Adipocyte (in vitro differentiated cells): Measurements from ENCODE around the gene POPDC3.

Experiments
- DNase-seq: peaks from one replicate; pipeline ENCODE4 v3.0.0-alpha.2; 2015; ENCODE audit warnings: low read depth
- H3K27me3 ChIP-seq: replicated peaks from 2 replicates; pipeline ENCODE4 v1.7.0; 2013; ENCODE audit warnings: mild to moderate bottlenecking, low read length, moderate library complexity; ENCODE audit not compliant: control insufficient read depth, insufficient read depth
- H3K36me3 ChIP-seq: 2 replicates; pipeline ENCODE4 v1.7.0; 2013; ENCODE audit warnings: low read length, mild to moderate bottlenecking, moderate library complexity; ENCODE audit not compliant: control insufficient read depth, insufficient read depth, severe bottlenecking
- H3K4me1 ChIP-seq: 2 replicates; pipeline ENCODE4 v1.7.0; 2013; ENCODE audit warnings: mild to moderate bottlenecking, low read length, moderate library complexity; ENCODE audit not compliant: control insufficient read depth, insufficient read depth
- H3K4me3 ChIP-seq: 2 replicates; pipeline ENCODE4 v1.7.0; 2013; ENCODE audit warnings: mild to moderate bottlenecking, low read length, moderate library complexity
- H3K9ac ChIP-seq: 2 replicates; pipeline ENCODE4 v1.7.0; 2013; ENCODE audit warnings: mild to moderate bottlenecking, low read length, moderate library complexity
- H3K9me3 ChIP-seq: 2 replicates; pipeline ENCODE4 v1.7.0; 2013; ENCODE audit warnings: mild to moderate bottlenecking, low read length, moderate library complexity; ENCODE audit not compliant: control insufficient read depth

The POPDC3 gene

DNA sequence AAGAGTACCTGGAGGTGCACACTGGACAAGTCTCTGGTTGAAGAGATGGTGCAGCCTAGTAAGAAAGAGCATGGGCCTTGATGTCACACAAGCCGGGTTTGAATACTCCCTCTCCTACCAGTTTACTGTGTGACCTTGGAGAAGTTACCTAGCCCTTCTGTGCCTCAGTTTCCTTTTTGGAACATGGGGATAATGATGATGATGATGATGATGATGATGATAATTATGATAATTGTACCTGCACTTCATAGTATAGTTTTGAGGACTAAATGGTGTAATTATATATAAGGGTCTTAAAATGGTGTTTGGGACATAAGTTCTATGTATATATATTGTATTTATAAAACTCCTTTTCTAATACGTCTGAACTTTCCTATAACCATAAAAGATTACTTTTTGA is 41.7 kb downstream of the POPDC3 start:
- no peaks in the 10 kb centered on the region for H3K36me3 ChIP-seq
- H3K4me3 ChIP-seq: no peak overlapping the region
- no peaks in the 10 kb centered on the region for H3K4me1 ChIP-seq
- H3K27me3 ChIP-seq: no peaks in the 10 kb centered on the region
- H3K9me3 ChIP-seq: no peaks in the 10 kb centered on the region
- no peak overlapping the region for H3K9ac ChIP-seq
- no peak for DNase-seq

GRCh38 chr6:105137388-105137787 is 42.4 kb downstream of the POPDC3 start:
- peak; percentile 44 for DNase-seq
- Histone ChIP-seq H3K27me3 (no peaks in the 10 kb centered on the region), H3K36me3 (no peaks in the 10 kb centered on the region), H3K9ac (peak overlapping the region; percentile 83), H3K9me3 (no peaks in the 10 kb centered on the region), H3K4me3 (peak overlapping the region; percentile 88), H3K4me1 (no peaks in the 10 kb centered on the region)

- H3K36me3 ChIP-seq: no peaks in the 10 kb centered on the region
- H3K9me3 ChIP-seq: no peaks in the 10 kb centered on the region
- H3K9ac ChIP-seq: peak overlapping the region; percentile 83
- peak; percentile 77 for DNase-seq
- H3K4me1 ChIP-seq: no peaks in the 10 kb centered on the region
- H3K4me3 ChIP-seq: peak overlapping the region; percentile 88
- H3K27me3 ChIP-seq: no peaks in the 10 kb centered on the region
These were observed 43.1 kb downstream of the POPDC3 start for GRCh38 chr6:105136431-105137350.

DNA sequence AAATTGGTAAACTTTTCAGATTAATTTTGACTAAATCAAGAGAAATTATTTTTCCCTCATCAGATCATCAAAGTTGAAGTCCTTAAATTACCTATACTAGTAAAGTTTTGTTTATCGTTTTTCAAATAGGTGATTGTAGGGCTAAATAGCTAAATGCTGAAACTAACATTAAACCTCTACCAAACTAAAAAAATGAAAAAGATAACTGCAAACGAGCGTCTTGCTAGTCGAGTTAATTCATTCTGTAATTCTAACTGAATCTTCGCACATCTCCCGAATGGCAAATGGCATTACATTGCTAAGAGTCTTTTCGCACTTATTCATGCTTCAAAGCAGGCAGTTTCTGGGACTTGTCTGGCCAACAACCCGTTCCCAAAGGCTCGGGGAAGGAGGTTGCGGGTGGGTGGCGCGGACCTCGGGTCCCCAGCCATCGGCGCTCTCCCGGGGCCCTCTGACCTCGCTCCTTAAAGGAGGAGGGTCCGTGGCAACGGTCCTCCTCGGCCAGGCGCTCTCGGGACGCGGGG is 43.8 kb downstream of the POPDC3 start:
- DNase-seq: peak; percentile 39
- H3K9me3 ChIP-seq: no peaks in the 10 kb centered on the region

DNA sequence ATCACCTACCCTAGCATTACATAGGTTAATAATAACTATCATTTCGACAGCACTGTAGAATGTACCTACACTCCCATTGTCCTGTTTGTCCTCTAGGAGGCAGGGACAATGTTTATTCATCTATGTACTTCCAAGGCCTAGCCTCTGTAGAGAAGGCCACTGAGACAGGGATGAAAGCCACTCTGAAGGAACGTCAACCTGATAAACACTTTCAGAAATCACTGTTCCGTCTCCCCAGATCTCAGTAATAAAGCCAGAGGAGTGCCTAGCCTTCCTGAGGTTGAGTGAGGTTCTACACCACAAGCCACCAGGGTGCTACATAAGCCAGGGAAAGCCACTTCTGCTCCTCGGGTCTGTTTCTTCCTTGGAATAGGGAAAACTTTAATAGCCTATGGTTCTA is 44.8 kb downstream of the POPDC3 start:
- Histone ChIP-seq H3K9ac (no peak overlapping the region), H3K9me3 (no peaks in the 10 kb centered on the region), H3K27me3 (no peaks in the 10 kb centered on the region), H3K4me1 (no peaks in the 10 kb centered on the region), H3K4me3 (no peak overlapping the region), H3K36me3 (no peaks in the 10 kb centered on the region)
- DNase-seq: peak; percentile 23

More for the DNA sequence above, 43.8 kb downstream of the POPDC3 start:
- Histone ChIP-seq H3K4me3 (peak overlapping the region; percentile 88), H3K36me3 (no peaks in the 10 kb centered on the region), H3K9ac (peak overlapping the region; percentile 83), H3K27me3 (no peaks in the 10 kb centered on the region), H3K4me1 (no peaks in the 10 kb centered on the region)

GRCh38 chr6:105122717-105123116 is 57.1 kb downstream of the POPDC3 start:
- Histone ChIP-seq H3K9me3 (no peaks in the 10 kb centered on the region), H3K36me3 (no peaks in the 10 kb centered on the region), H3K27me3 (no peaks in the 10 kb centered on the region), H3K9ac (no peak overlapping the region), H3K4me1 (peaks cover 8% of the 10 kb centered on the region), H3K4me3 (no peak overlapping the region)
- DNase-seq: no peak

DNA sequence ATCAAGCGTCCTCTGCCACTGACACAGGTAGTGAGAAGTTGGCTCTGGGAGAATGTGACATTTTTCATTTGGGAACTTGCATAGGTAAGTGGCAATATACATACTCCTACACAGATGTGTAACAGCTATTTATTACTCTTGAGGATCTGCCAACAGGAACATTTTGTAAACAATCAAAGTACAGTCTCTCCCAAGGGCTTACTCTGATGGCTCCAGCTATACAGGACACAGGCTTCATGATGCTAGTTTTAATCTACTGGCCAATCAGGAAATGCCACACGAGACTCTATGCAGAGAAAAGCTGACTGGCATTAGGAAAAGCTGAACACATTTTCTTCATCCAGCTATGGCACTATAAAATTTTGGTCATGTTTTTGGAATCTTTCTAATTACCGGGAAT is 57.8 kb downstream of the POPDC3 start:
- H3K9me3 ChIP-seq: no peaks in the 10 kb centered on the region
- H3K36me3 ChIP-seq: no peaks in the 10 kb centered on the region
- no peak overlapping the region for H3K9ac ChIP-seq
- peak; percentile 18 for DNase-seq
- peaks cover 8% of the 10 kb centered on the region for H3K4me1 ChIP-seq
- no peak overlapping the region for H3K4me3 ChIP-seq
- H3K27me3 ChIP-seq: no peaks in the 10 kb centered on the region

GRCh38 chr6:105120570-105120969 is 59.2 kb downstream of the POPDC3 start:
- Histone ChIP-seq H3K9ac (no peak overlapping the region), H3K9me3 (no peaks in the 10 kb centered on the region)

DNA sequence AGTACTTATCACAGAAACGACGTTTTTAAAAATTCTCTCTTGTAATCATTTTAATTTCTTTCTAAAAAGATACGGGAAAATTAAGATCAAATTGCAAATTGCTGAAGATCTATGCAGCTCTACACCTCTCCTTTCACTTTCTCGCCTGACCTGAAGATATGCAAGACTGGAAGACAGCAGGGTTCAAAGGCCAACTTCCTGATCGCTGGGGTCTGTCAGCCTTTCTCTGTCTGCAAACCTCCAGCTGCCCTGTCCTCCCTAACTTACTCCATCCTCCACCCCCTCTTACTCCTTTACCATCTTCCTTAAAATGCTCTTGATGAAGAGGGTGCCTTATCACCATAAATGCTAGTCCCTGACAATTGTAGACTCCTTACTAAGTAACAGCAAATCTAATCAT is 63.7 kb downstream of the POPDC3 start:
- no peak for DNase-seq
- H3K36me3 ChIP-seq: no peaks in the 10 kb centered on the region
- no peak overlapping the region for H3K9ac ChIP-seq
- H3K4me3 ChIP-seq: no peak overlapping the region
- no peaks in the 10 kb centered on the region for H3K27me3 ChIP-seq
- peaks cover 3% of the 10 kb centered on the region for H3K4me1 ChIP-seq
- no peaks in the 10 kb centered on the region for H3K9me3 ChIP-seq

More at GRCh38 chr6:105120570-105120969, 59.2 kb downstream of the POPDC3 start:
- DNase-seq: peak; percentile 12
- H3K4me1 ChIP-seq: peaks cover 8% of the 10 kb centered on the region
- no peak overlapping the region for H3K4me3 ChIP-seq
- H3K36me3 ChIP-seq: no peaks in the 10 kb centered on the region
- H3K27me3 ChIP-seq: no peaks in the 10 kb centered on the region

DNA sequence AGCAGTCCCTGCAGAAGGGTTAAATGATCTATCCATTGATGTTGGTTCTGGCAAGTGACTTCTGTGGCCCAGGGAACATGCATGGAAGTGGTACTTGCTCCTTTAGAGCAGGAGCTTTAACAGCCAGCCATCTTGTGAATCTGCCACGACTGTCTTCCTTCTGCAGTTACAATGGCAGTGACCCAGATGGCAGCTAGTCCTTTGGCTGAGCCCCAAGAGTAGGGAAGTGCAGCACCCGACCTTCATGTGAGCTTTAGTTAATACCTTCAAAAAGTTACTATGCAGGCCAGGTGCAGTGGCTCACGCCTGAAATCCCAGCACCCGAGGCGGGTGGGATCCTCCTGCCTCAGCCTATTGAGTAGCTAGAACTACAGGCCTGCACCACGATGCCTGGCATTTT is 66.4 kb downstream of the POPDC3 start:
- H3K9ac ChIP-seq: no peak overlapping the region
- no peaks in the 10 kb centered on the region for H3K4me1 ChIP-seq
- H3K9me3 ChIP-seq: no peaks in the 10 kb centered on the region
- no peaks in the 10 kb centered on the region for H3K36me3 ChIP-seq
- H3K4me3 ChIP-seq: no peak overlapping the region
- no peak for DNase-seq
- no peaks in the 10 kb centered on the region for H3K27me3 ChIP-seq

DNA sequence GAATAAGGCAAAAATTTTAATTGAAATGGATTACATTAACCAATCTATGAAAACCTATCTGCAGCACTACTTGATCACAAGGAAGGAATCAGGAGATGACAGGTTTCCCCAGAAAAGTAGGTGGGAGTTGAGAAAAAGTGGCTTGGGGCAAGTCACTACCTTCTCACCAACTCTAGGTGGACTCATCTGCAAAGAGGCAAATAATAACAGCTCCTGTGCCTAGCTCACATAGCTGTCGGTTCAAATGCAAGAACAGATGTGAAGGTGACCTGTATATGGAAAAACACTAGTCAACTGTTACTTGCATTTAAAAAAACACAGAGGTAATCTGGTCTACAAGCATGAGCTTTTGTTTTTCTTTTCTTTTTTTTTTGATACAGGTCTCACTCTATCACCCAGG is 67.2 kb downstream of the POPDC3 start:
- H3K36me3 ChIP-seq: no peaks in the 10 kb centered on the region
- H3K27me3 ChIP-seq: no peaks in the 10 kb centered on the region
- no peaks in the 10 kb centered on the region for H3K4me1 ChIP-seq
- H3K4me3 ChIP-seq: no peak overlapping the region
- H3K9me3 ChIP-seq: no peaks in the 10 kb centered on the region
- no peak overlapping the region for H3K9ac ChIP-seq
- DNase-seq: no peak
